Smooth muscle cell of trachea (primary cell): Measurements from ENCODE around the gene CARD14. TPM values are rescaled to one million over a fixed set of nuclear protein-coding genes. Genes with fewer than 3 reads are reported as not detected.

Experiments used
- total RNA-seq: library from RNA; depleted of rRNA; stranded (reverse); fragments of >200 nt; gene quantifications from 2 replicates; pipeline ENCODE4 v1.2.1, GENCODE V29; 2014

CARD14 gene
- total RNA-seq, result under 0.01 TPM in 2 replicates

GRCh38 chr17:80169784-80170500 lies at the start of gene CARD14:
Gene CARD14 (plus strand): TSS chr17:80170030. CDS start chr17:80181439, 11,409 bp downstream.

DNA sequence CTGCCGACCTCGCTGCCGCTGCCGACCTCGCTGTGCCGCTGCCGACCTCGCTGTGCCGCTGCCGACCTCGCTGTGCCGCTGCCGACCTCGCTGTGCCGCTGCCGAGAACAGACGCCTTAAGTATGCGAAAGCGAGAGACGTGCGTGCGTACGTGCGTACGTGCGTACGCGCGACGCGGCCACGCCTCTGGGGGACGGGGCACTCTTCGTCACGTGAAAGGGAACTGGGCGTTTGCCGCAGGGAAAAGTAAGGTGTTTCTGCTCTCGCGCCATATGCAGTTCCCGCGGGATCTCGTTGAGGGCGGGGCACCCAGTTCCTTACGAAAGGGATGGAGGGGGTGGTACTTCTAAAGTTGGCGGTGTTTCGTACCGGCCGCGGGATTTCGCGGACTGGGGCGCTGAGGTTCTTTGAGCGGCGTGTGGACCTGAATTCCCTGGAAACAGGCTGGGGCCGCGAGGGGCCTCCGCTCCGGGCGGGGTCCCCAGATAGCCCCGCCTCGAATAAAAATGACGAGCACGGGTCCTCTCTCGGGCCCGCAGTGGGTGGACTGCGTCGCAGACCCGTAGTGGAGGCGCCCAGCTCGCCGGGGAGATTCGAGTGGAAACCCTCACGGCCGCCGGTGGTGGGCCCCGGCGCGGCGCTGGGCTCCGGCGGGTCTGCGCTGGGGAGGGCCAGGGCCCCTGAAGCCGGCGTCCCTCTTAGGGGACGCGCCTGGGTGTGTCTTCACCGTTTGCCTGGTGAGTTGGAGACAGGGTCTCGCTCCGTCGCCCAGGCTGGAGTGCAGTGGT lies 22.6 kb upstream of the CARD14 start, which contains the start of gene EIF4A3:
Gene EIF4A3 (minus strand): TSS at position 94 of the 788 bp plus-strand sequence. CDS start 167 bp downstream, outside the sequence.

DNA sequence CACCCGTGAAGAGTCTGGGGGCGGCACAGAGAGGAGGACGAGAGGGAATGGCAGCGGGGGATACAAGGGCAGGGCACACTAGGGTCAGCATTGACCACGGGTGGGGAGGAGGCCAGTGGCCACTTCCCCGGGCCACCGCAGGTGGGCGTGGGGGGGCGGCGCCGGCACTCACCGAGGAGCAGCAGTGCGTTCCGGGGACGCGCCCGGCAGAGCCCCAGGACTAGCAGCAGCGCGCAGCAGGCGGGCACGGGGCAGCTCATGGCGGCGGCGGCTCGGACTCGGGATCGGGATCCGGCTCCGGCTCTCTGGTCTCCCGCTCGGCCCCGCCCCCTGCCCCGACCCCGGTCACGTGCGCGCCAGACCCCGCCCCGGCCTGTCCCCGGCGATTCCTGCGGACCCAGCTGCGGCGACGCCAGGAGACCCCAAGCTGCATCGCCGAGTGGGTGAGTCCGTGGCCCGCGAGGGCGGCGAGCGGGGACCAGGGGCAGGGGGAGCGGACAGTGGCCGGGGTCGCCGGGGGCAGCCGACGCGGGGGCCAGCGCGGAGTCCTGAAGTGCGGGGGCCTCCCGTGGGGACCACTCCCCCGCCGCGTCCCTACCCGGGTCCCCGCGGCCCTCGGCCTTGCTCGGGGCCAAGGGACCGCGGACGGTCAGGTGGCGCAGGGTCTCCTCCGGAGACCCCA lies 50.4 kb downstream of the CARD14 start, which contains the start of the genes SGSH and SLC26A11:
Gene SGSH (minus strand): TSS at position 280 of the 682 bp plus-strand sequence. CDS start 20 bp downstream, at position 260.
Gene SLC26A11 (plus strand): TSS at position 374 of the 682 bp plus-strand sequence. CDS start 1,134 bp downstream, outside the sequence.

Other genes with a start within 250 kb of the CARD14 start
- gene TBC1D16, start 134.2 kb upstream of the CARD14 start, total RNA-seq, result 43.6 and 94.3 TPM in 2 replicates
- 2.0 and 4.5 TPM in 2 replicates for gene CCDC40, start 133.4 kb upstream of the CARD14 start, total RNA-seq
- 19.9 and 99.1 TPM in 2 replicates for gene GAA, start 68.4 kb upstream of the CARD14 start, total RNA-seq
- gene EIF4A3, start 22.9 kb upstream of the CARD14 start, total RNA-seq, result 147 and 179 TPM in 2 replicates
- gene SGSH, start 50.3 kb downstream of the CARD14 start, total RNA-seq, result 20.7 and 31.6 TPM in 2 replicates
- 13.5 and 18.2 TPM in 2 replicates for gene SLC26A11, start 50.4 kb downstream of the CARD14 start, total RNA-seq
- gene RNF213, start 90.8 kb downstream of the CARD14 start, total RNA-seq, result 148 and 238 TPM in 2 replicates
- 34.2 and 41.7 TPM in 2 replicates for gene ENDOV, start 245.1 kb downstream of the CARD14 start, total RNA-seq